Spleen (tissue), 11 donors: ENCODE data around the gene GPR176. TPM values are rescaled to one million over a fixed set of nuclear protein-coding genes. Genes with fewer than 3 reads are reported as not detected.

Experiments used
- DNase-seq: peaks from one replicate; pipeline ENCODE4 v3.0.0-alpha.2; 2020
- H3K27ac ChIP-seq, 8 donors: fragments of 200-600 bp; sonication (generic) in 7 of 8; 1 replicate in 4 of 8; 2 replicates in 4 of 8; pipeline versions ENCODE4 v1.5.0 to v1.8.0; 2016 to 2021; ENCODE audit warnings: inconsistent platforms in 4 of 8, mild to moderate bottlenecking in 4 of 8, moderate library complexity in 1 of 8
- H3K27me3 ChIP-seq, 7 donors: fragments of 200-600 bp; sonication (generic) in 6 of 7; replicated peaks in 1 of 7; 1 replicate in 4 of 7; 2 replicates in 3 of 7; pipeline versions ENCODE4 v1.5.0 to v1.8.0; 2016 to 2021; ENCODE audit warnings: inconsistent platforms in 3 of 7, mild to moderate bottlenecking in 1 of 7
- H3K36me3 ChIP-seq, 6 donors: fragments of 200-600 bp; sonication (generic) in 5 of 6; 1 replicate in 4 of 6; 2 replicates in 2 of 6; pipeline versions ENCODE4 v1.5.0 to v1.8.0; 2016 to 2021; ENCODE audit warnings: inconsistent platforms in 2 of 6
- H3K4me1 ChIP-seq, 6 donors: fragments of 200-600 bp; sonication (generic) in 5 of 6; 1 replicate in 3 of 6; 2 replicates in 3 of 6; pipeline versions ENCODE4 v1.5.0 to v1.8.0; 2016 to 2021; ENCODE audit warnings: inconsistent platforms in 3 of 6
- H3K4me3 ChIP-seq, 8 donors: fragments of 200-600 bp; sonication (generic) in 7 of 8; 1 replicate in 4 of 8; 2 replicates in 4 of 8; pipeline versions ENCODE4 v1.5.0 to v1.8.0; 2016 to 2021; ENCODE audit warnings: inconsistent platforms in 4 of 8, mild to moderate bottlenecking in 4 of 8, moderate library complexity in 2 of 8
- H3K9me3 ChIP-seq, 8 donors: fragments of 200-600 bp; sonication (generic) in 7 of 8; 1 replicate in 4 of 8; 2 replicates in 4 of 8; pipeline versions ENCODE4 v1.5.0 to v1.8.0; 2016 to 2021; ENCODE audit warnings: inconsistent platforms in 4 of 8
- POLR2A ChIP-seq, 3 donors: fragments of 450-650 bp; IDR thresholded peaks; one replicate each; pipeline ENCODE4 v1.5.1; 2017; ENCODE audit warnings: antibody characterized with exemption in 3 of 3, mild to moderate bottlenecking in 1 of 3
- POLR2AphosphoS5 ChIP-seq, 3 donors: sonication (generic); formaldehyde crosslinking; IDR thresholded peaks; one replicate each; pipeline ENCODE4 v1.5.1; 2017; ENCODE audit warnings: antibody characterized with exemption in 3 of 3
- WGBS, 5 donors: extraction: QIAGEN DNeasy Blood & Tissue Kit in 3 of 5; methylation state at CpG; one replicate each; pipeline versions ENCODE4 v1.1.5 to v1.1.7; 2013 to 2018; 5-methylcytosine and 5-hydroxymethylcytosine counted together
- intact Hi-C: fragments of 100-400 bp; cut with DNase I; formaldehyde crosslinking; loops from one replicate; pipeline ENCODE4 v1.15.0; 2023; ENCODE audit warnings: low total_unique reads
- polyA plus RNA-seq, 3 donors: library from polyadenylated mRNA; stranded (reverse); fragments of 200-250 nt; gene quantifications; one replicate each; pipeline ENCODE4 v1.2.1, GENCODE V29; 2013
- total RNA-seq, 7 donors: library from RNA; depleted of rRNA in 3 of 7; stranded (reverse); fragments of >200 nt in 3 of 7; fragmentation: NEBNext Ultra II Directional in 4 of 7; extraction: Animal tissue kit (Norgen Biotek cat#: 25700) in 4 of 7; gene quantifications; one replicate each; pipeline versions ENCODE4 v1.1.0 to v1.2.1, GENCODE V29; 2016 to 2021
- TF ChIP-seq, protein P1 (sequence below), 11 experiments: fragments of 200-600 bp in 7 of 11; fragments of 450-650 bp in 4 of 11; sonication (generic) in 4 of 11; IDR thresholded peaks in 8 of 11; conservative IDR thresholded peaks in 3 of 11; 1 replicate in 7 of 11; 2 replicates in 4 of 11; pipeline versions ENCODE4 v1.4.0 to v1.8.0; 2016 to 2021; ENCODE audit warnings: antibody characterized with exemption in 11 of 11, inconsistent platforms in 4 of 11, mild to moderate bottlenecking in 1 of 11
- donor health status: healthy with polysubstance abuse.
- donor health status: DM: no; HTN: no; CAD: no; lungs with moderate emphysema.
- donor health status: DM: no; HTN: no; CAD: no.
- donor health status: Bipolar disorder and iron deficiency.
- donor health status: healthy.
- donor health status: DM: no; HTN: no; CAD: no.
- donor health status: DM: yes; HTN: yes; CAD: no.

GPR176 gene
- total and polyA plus RNA-seq, 10 donors, result 2.7 to 12.8 (median 5.1) TPM

DNA sequence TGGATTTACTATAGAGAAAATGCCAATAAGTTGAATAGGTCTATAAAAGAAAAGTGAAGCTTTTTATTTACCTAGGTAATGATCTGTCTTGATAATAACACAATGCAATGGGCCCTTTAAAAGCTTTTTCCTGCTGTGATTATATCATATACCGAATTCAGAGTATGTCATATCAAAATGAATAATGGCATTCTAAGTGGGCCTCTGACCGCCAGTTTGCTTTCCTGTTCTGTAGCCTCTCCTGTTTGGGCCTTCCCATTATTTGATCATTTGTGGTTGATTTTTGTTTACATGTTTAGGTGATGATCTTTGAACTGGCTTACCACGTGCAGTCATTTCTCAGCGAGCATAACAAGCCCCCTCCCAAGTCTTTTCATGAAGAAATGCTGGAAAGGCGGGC is 28.8 kb upstream of the GPR176 start:
- intact Hi-C loops, result no loop called here
- WGBS, 5 donors, result 74 to 82% (median 78%) methylated on average over 5 of the region's 5 CpGs
- Histone ChIP-seq H3K4me1 (no peaks in the 10 kb centered on the region), H3K27ac (no peak overlapping the region), H3K27me3 (no peaks in the 10 kb centered on the region), H3K9me3 (no peaks in the 10 kb centered on the region), H3K4me3 (no peak overlapping the region), H3K36me3 (peaks cover 0 to 92% (median 54%) of the 10 kb centered on the region in 6 donors)
- TF ChIP-seq POLR2AphosphoS5 (IDR thresholded peaks at IDR 0.05) (no peak), POLR2A (IDR thresholded peaks at IDR 0.05) (no peak)
- no peak for DNase-seq

DNA sequence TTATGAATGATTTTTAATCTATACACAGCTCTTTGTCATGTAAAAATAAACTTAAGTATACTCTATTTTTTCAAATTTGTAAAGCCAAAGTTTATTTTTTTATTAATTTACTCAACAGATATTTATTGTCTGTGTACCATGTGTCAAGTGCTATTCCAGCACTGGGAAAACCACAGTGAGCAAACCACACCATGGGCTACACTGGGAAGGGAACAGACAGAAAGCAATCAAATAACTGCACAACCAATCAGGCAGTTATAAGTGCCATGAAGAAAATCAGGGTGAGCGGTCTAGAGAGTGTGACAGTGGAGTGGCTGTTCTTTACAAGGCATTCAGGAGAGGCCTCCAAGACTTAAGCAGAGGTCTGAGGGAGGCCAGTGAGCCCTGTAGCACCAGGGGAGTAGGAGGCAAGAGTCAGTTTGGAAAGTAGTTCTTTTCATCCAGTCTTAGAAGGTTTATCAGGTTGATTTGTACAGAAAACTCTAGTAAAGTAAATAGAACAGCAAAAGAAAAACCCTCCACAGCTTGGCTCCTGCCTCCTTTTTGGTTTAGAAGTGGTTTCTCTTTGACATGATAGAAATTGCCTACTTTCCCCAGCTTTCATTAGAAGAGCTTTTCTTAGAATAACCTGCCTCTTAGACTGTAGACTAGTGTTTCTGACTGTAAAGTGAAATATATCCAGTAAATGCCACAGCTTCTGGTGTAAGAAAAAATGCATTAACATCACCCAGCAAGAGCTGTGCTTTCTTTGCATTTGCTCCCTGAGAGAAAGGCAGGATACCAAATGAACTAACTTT is 27.5 kb upstream of the GPR176 start:
- intact Hi-C loops, result no loop called here
- no peaks in the 10 kb centered on the region for H3K9me3 ChIP-seq
- 97 to 100% (median 100%) methylated on average over 1 of the region's 1 CpG for WGBS, 5 donors
- H3K27ac ChIP-seq, result no peak overlapping the region
- DNase-seq, result no peak
- no peaks in the 10 kb centered on the region for H3K27me3 ChIP-seq
- peaks cover 0 to 91% (median 52%) of the 10 kb centered on the region in 6 donors for H3K36me3 ChIP-seq
- H3K4me3 ChIP-seq, result no peak overlapping the region
- TF ChIP-seq, protein P1, sequence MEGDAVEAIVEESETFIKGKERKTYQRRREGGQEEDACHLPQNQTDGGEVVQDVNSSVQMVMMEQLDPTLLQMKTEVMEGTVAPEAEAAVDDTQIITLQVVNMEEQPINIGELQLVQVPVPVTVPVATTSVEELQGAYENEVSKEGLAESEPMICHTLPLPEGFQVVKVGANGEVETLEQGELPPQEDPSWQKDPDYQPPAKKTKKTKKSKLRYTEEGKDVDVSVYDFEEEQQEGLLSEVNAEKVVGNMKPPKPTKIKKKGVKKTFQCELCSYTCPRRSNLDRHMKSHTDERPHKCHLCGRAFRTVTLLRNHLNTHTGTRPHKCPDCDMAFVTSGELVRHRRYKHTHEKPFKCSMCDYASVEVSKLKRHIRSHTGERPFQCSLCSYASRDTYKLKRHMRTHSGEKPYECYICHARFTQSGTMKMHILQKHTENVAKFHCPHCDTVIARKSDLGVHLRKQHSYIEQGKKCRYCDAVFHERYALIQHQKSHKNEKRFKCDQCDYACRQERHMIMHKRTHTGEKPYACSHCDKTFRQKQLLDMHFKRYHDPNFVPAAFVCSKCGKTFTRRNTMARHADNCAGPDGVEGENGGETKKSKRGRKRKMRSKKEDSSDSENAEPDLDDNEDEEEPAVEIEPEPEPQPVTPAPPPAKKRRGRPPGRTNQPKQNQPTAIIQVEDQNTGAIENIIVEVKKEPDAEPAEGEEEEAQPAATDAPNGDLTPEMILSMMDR (IDR thresholded peaks at IDR 0.05 in 8 of 11, conservative IDR thresholded peaks at IDR 0.05 in 3 of 11), result no peak
- TF ChIP-seq POLR2AphosphoS5 (IDR thresholded peaks at IDR 0.05) (no peak), POLR2A (IDR thresholded peaks at IDR 0.05) (no peak)
- no peaks in the 10 kb centered on the region for H3K4me1 ChIP-seq

DNA sequence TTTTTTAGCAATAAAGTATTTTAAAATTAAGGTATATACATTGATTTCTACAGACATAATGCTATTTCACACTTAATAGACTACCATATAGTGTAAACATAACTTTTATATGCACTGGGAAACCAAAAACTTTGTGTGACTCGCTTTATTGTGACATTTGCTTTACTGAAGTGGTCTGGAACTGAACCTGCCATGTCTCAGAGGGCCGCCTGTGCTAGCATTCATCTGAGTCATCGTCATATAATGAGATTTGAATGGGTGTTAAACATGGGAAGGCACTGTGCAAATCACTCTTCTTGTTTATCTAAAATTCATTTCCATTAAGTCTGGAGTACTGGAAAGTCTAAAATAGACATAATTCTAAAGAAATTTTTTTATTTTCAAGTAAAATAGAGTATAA is 26.8 kb upstream of the GPR176 start:
- H3K9me3 ChIP-seq, result no peaks in the 10 kb centered on the region
- TF ChIP-seq, protein P1 (IDR thresholded peaks at IDR 0.05 in 8 of 11, conservative IDR thresholded peaks at IDR 0.05 in 3 of 11), result no peak
- TF ChIP-seq POLR2AphosphoS5 (IDR thresholded peaks at IDR 0.05) (no peak), POLR2A (IDR thresholded peaks at IDR 0.05) (no peak)
- DNase-seq, result no peak
- intact Hi-C loops, result no loop called here
- H3K4me3 ChIP-seq, result no peak overlapping the region
- peaks cover 0 to 91% (median 49%) of the 10 kb centered on the region in 6 donors for H3K36me3 ChIP-seq
- WGBS, 5 donors, result 73 to 94% (median 80%) methylated on average over 3 of the region's 3 CpGs
- H3K27me3 ChIP-seq, result no peaks in the 10 kb centered on the region
- no peaks in the 10 kb centered on the region for H3K4me1 ChIP-seq
- no peak overlapping the region for H3K27ac ChIP-seq

DNA sequence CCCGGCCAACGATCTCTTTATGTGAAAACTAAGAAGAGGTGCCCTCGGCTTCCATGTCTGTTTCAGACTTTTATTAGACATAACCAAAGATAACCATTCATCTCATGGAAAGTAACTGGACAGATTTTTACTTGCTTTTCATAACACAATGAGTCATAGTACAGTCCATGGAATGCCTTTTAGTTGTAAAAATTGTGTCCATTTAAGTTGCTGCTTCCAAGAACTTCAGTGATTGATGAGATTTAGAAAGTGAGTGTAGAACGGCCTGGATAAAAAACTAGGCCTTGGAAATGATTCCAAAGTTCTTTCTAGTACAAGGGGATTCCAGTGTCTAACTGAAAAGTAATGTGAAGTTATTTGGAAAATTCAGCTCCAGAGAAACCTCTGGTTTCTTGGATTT is 24.7 kb upstream of the GPR176 start:
- Histone ChIP-seq H3K9me3 (no peaks in the 10 kb centered on the region), H3K27ac (no peak overlapping the region), H3K27me3 (no peaks in the 10 kb centered on the region), H3K36me3 (peaks cover 0 to 92% (median 40%) of the 10 kb centered on the region in 6 donors), H3K4me1 (peaks cover 0 to 4% (median 0%) of the 10 kb centered on the region in 6 donors), H3K4me3 (no peak overlapping the region)
- 90 to 95% (median 90%) methylated on average over 4 of the region's 4 CpGs for WGBS, 5 donors
- no peak for DNase-seq
- intact Hi-C loops, result no loop called here
- TF ChIP-seq POLR2AphosphoS5 (IDR thresholded peaks at IDR 0.05) (no peak), POLR2A (IDR thresholded peaks at IDR 0.05) (no peak)
- TF ChIP-seq, protein P1 (IDR thresholded peaks at IDR 0.05 in 8 of 11, conservative IDR thresholded peaks at IDR 0.05 in 3 of 11), result no peak
